ENCODE data around the gene BCAR3.
"Not testable (repeated sequence)": the region's sequence is repeated elsewhere in the genome, so short reads cannot be mapped to it uniquely, and the experiment has no call there.

The BCAR3 gene

DNA sequence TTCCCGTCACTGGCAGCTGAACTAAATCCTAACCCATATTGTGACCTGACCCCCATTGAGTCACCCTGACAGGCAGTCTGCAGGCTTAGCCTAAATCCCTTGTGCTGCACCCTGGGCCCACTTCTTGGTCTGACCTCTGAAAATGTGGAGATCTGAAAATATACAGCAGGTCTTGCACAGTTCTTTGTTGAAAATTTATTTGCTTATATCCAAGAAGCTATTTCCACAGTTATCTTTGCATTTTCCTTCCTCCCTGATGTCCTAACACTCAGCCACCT is 87.1 kb downstream of the BCAR3 start:
- DNase-seq (ENCODE audit: extremely low read depth, low read depth): no peak
- TF ChIP-seq, protein P1, sequence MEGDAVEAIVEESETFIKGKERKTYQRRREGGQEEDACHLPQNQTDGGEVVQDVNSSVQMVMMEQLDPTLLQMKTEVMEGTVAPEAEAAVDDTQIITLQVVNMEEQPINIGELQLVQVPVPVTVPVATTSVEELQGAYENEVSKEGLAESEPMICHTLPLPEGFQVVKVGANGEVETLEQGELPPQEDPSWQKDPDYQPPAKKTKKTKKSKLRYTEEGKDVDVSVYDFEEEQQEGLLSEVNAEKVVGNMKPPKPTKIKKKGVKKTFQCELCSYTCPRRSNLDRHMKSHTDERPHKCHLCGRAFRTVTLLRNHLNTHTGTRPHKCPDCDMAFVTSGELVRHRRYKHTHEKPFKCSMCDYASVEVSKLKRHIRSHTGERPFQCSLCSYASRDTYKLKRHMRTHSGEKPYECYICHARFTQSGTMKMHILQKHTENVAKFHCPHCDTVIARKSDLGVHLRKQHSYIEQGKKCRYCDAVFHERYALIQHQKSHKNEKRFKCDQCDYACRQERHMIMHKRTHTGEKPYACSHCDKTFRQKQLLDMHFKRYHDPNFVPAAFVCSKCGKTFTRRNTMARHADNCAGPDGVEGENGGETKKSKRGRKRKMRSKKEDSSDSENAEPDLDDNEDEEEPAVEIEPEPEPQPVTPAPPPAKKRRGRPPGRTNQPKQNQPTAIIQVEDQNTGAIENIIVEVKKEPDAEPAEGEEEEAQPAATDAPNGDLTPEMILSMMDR (IDR thresholded peaks at IDR 0.05; ENCODE audit: low read depth, low read length): no peak

DNA sequence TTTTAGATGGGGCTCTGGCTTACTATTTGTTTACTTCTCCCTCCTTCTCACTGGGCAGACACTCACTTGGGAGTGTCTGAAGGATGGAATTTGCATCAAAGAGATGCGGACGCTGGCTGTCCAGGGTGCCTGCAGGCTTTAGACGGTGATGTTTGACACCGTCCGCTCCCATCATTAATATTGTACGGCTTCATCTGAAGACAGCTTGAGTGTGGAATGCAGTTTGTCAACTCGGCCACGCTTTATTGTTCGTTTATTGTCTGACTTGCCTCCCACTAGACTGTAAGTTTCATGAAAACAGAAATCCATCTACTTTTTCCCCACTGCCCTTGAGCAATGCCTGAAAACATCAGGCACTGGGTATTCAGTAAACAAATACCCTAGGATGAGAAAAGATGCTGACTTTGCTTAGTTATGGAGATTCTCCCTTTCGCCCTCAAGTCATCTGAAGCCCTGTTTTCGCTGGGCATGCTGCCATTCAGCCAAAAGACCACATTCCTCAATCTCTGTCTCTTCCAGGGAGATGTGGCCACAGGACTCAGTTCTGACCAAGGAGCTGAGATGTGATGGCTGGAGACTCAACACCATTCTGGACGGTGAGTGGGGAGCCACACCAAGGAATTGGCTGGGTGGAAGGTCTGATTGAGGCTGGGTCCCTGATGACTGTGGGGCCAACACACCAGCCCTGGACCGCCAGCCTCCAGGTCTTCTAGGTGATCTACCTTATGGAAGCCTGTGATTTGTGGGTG is 87.6 kb downstream of the BCAR3 start:
- TF ChIP-seq, protein P1 (IDR thresholded peaks at IDR 0.05; ENCODE audit: low read depth, low read length): no peak
- no peak for DNase-seq (ENCODE audit: extremely low read depth, low read depth)

DNA sequence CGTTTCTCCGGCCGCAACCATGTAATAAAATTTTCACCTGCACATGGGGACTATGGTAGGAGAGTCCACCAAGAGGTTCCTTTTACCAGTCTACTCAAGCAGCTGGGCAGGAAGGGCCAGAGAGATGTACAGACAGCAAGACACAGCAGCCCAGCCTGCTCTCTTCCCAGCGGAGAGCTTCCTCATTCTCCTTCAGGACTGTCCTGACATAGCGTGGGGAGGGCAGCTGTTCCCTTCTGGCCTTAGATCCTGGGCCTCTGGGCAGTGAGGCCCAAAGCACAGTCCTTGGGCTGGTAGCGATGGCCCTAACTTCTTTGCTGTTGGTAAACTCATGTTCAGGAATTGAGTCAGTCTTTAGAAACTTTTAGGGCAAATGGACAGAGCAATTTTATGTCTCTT is 89.1 kb downstream of the BCAR3 start:
- no peak for DNase-seq (ENCODE audit: extremely low read depth, low read depth)
- TF ChIP-seq, protein P1 (IDR thresholded peaks at IDR 0.05; ENCODE audit: low read depth, low read length): no peak

DNA sequence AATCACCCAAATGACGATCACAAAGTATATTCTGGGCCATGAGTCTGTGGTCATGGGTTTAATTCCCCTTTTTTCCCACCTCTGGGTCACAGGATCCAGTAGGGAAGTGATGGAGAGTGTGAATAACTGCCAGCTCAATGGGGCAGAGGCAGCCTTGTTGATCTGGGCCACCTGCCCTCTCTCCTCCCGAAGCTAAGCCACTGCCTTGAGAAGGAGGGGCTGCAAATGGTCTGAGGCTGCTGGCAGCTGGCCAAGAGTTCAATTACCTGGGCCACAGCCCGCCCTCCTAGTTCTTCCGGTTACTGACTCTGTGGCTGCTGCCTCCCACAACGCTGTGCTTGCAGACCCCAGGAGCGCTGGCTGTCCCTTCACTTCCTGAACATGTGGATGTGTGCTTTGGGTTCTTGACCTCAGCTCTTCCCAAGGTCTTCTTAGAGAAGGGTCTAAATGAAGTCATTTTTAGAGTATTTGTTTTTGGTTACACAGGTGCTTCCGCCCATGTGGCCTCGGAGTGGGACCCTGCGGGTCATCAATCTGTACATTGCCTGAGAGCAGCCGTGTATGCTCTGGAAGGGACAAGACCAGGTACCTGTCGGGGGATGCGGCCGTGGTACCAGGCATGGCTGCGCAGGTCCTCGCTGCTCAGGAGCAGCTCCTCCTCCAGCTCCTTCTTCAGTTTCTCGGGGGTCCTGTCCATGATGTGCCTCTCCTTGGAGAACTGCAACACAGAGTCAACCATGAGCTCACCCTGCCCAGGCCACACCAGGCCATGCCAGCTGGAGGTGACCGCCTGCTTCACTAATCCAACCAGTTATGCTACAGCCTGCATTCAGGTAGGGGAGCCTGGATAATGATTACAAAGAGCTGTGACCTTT is 89.7 kb downstream of the BCAR3 start:
- no peak for DNase-seq (ENCODE audit: extremely low read depth, low read depth)
- TF ChIP-seq, protein P1 (IDR thresholded peaks at IDR 0.05; ENCODE audit: low read depth, low read length): no peak

DNA sequence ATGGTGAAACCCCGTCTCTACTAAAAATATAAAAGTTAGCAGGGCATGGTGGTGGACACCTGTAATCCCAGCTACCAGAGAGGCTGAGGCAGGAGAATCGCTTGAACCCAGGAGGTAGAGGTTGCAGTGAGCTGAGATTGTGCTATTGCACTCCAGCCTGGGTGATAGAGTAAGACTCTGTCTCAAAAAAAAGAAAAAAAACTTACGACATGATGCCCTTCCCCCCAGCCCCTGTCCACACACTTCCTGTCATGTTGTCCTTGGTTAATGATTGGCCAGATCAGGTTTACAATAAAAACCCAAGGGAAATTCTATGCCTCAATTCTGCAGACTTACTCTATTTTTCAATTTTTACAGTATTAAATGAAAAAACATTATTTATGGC is 90.4 kb downstream of the BCAR3 start:
- not testable (repeated sequence) for DNase-seq (ENCODE audit: extremely low read depth, low read depth)

DNA sequence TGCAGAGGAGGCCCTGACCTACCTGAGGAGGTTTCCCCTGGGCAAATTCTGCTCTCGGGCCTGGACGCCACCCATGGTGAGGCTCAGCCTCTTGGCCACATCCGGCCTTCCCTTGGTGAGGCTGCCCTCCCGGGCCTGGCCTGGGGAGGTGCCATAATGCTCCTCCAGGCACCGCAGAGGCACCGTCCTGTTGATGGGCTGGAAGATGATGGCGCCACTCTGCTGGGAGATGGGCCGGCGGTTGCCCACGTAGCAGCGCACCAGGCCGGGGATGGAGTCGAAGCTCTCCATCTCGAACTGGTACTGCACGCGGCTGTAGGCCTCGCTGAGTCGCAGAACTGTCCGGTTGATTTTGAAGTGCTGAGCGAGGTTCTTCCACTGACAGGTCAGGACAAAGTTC is 92.7 kb downstream of the BCAR3 start:
- no peak for DNase-seq (ENCODE audit: extremely low read depth, low read depth)
- TF ChIP-seq, protein P1 (IDR thresholded peaks at IDR 0.05; ENCODE audit: low read depth, low read length): no peak

DNA sequence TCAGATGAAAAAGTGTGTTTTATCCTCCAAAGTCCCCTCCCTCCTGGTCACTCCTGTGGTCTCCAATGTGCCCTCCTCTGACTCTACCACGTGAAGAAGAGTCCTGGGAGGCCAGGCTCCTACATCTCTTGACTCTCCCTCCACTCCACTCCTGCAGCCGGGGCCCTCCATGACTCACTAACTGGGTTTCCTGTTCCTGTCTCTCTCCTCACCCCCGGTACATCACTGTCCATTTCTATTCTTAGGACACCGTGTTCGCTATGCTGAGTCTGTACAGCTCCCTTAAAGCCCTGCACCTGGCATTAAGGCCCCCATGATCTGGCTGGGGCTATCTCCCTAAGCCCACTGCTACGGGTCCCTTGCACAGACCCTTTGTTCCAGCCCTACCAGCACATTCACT is 93.4 kb downstream of the BCAR3 start:
- TF ChIP-seq, protein P1 (IDR thresholded peaks at IDR 0.05; ENCODE audit: low read depth, low read length): no peak
- no peak for DNase-seq (ENCODE audit: extremely low read depth, low read depth)

Measured in AG09319 (cell line).